Stimulated activated CD8-positive, alpha-beta memory T cell treated with anti-CD3 and anti-CD28 coated beads, Interleukin-7, amount 100 ng/mL, for 1 hour (primary cell): ENCODE data around the gene CHST9.
"Not testable (repeated sequence)": the region's sequence is repeated elsewhere in the genome, so short reads cannot be mapped to it uniquely, and the experiment has no call there.

Experiments used
- DNase-seq, 2 donors: peaks; one replicate each; pipeline ENCODE4 v3.0.0-alpha.2; 2020; ENCODE audit warnings: low read depth in 2 of 2

CHST9 gene

GRCh38 chr18:27094621-27095020, 90.5 kb downstream of the CHST9 start:
- no peak for DNase-seq

GRCh38 chr18:27093290-27093689, 91.8 kb downstream of the CHST9 start:
- not testable (repeated sequence) for DNase-seq

- DNase-seq, result no peak
These were observed 103.4 kb downstream of the CHST9 start for GRCh38 chr18:27081701-27082100.

- no peak for DNase-seq
These were observed 109.3 kb downstream of the CHST9 start for GRCh38 chr18:27075828-27076227.

GRCh38 chr18:27073404-27073830, 111.7 kb downstream of the CHST9 start:
- DNase-seq, result no peak

GRCh38 chr18:27064673-27065072, 120.4 kb downstream of the CHST9 start:
- no peak for DNase-seq

- DNase-seq, result no peak
These were observed 122.3 kb downstream of the CHST9 start for GRCh38 chr18:27062802-27063201.

- DNase-seq, result no peak
These were observed 123.5 kb downstream of the CHST9 start for GRCh38 chr18:27061488-27062095.

GRCh38 chr18:27057519-27058234, 127.4 kb downstream of the CHST9 start:
- no peak for DNase-seq

- DNase-seq, result no peak
These were observed 130.2 kb downstream of the CHST9 start for GRCh38 chr18:27054926-27055325.

GRCh38 chr18:27049969-27050368, 135.1 kb downstream of the CHST9 start:
- no peak for DNase-seq

GRCh38 chr18:27045342-27045741, 139.8 kb downstream of the CHST9 start:
- no peak for DNase-seq

GRCh38 chr18:27042177-27042576, 142.9 kb downstream of the CHST9 start:
- no peak for DNase-seq

- no peak for DNase-seq
These were observed 144.3 kb downstream of the CHST9 start for GRCh38 chr18:27040796-27041195.

- DNase-seq, result no peak
These were observed 151.4 kb downstream of the CHST9 start for GRCh38 chr18:27033722-27034121.

- DNase-seq, result no peak
These were observed 154.7 kb downstream of the CHST9 start for GRCh38 chr18:27030421-27030820.

- no peak for DNase-seq
These were observed 162.6 kb downstream of the CHST9 start for GRCh38 chr18:27022477-27022876.

- DNase-seq, result no peak
These were observed 167.1 kb downstream of the CHST9 start for GRCh38 chr18:27017901-27018500.

GRCh38 chr18:27014841-27015240, 170.3 kb downstream of the CHST9 start:
- no peak for DNase-seq

- no peak for DNase-seq
These were observed 174.3 kb downstream of the CHST9 start for GRCh38 chr18:27010784-27011183.

GRCh38 chr18:27009293-27009692, 175.8 kb downstream of the CHST9 start:
- DNase-seq, result no peak

- DNase-seq, result no peak
These were observed 176.5 kb downstream of the CHST9 start for GRCh38 chr18:27008575-27008974.

- no peak for DNase-seq
These were observed 177.2 kb downstream of the CHST9 start for GRCh38 chr18:27007880-27008279.
